ENCODE data around the gene GCN1.

The GCN1 gene

GRCh38 chr12:120181991-120182631 is 12.4 kb downstream of the GCN1 start:
- no peak for DNase-seq (ENCODE audit: low read depth in 2 of 2)

- DNase-seq (ENCODE audit: low read depth in 2 of 2), result no peak
Observed at GRCh38 chr12:120180975-120181374, 13.5 kb downstream of the GCN1 start.

GRCh38 chr12:120175537-120175936 is 19.0 kb downstream of the GCN1 start:
- no peak for DNase-seq (ENCODE audit: low read depth in 2 of 2)

GRCh38 chr12:120175062-120175461 is 19.5 kb downstream of the GCN1 start:
- no peak for DNase-seq (ENCODE audit: low read depth in 2 of 2)

- no peak for DNase-seq (ENCODE audit: low read depth in 2 of 2)
Observed at GRCh38 chr12:120172053-120172452, 22.5 kb downstream of the GCN1 start.

- DNase-seq (ENCODE audit: low read depth in 2 of 2), result no peak
Observed at GRCh38 chr12:120170631-120171030, 23.9 kb downstream of the GCN1 start.

GRCh38 chr12:120169946-120170345 is 24.6 kb downstream of the GCN1 start:
- DNase-seq (ENCODE audit: low read depth in 2 of 2), result no peak

- no peak for DNase-seq (ENCODE audit: low read depth in 2 of 2)
Observed at GRCh38 chr12:120168337-120168736, 26.2 kb downstream of the GCN1 start.

- DNase-seq (ENCODE audit: low read depth in 2 of 2), result no peak
Observed at GRCh38 chr12:120167529-120168095, 26.9 kb downstream of the GCN1 start.

- DNase-seq (ENCODE audit: low read depth in 2 of 2), result no peak
Observed at GRCh38 chr12:120164293-120164692, 30.2 kb downstream of the GCN1 start.

- no peak for DNase-seq (ENCODE audit: low read depth in 2 of 2)
Observed at GRCh38 chr12:120162763-120163162, 31.8 kb downstream of the GCN1 start.

GRCh38 chr12:120161852-120162251 is 32.7 kb downstream of the GCN1 start:
- DNase-seq (ENCODE audit: low read depth in 2 of 2), result no peak

GRCh38 chr12:120159509-120160237 is 34.8 kb downstream of the GCN1 start:
- no peak for DNase-seq (ENCODE audit: low read depth in 2 of 2)

GRCh38 chr12:120158351-120158750 is 36.2 kb downstream of the GCN1 start:
- DNase-seq (ENCODE audit: low read depth in 2 of 2), result no peak

- DNase-seq (ENCODE audit: low read depth in 2 of 2), result no peak
Observed at GRCh38 chr12:120157678-120158077, 36.8 kb downstream of the GCN1 start.

- DNase-seq (ENCODE audit: low read depth in 2 of 2), result no peak
Observed at GRCh38 chr12:120156315-120157259, 37.9 kb downstream of the GCN1 start.

- DNase-seq (ENCODE audit: low read depth in 2 of 2), result no peak
Observed at GRCh38 chr12:120155072-120155471, 39.4 kb downstream of the GCN1 start.

GRCh38 chr12:120150919-120151525 is 43.5 kb downstream of the GCN1 start:
- no peak for DNase-seq (ENCODE audit: low read depth in 2 of 2)

- no peak for DNase-seq (ENCODE audit: low read depth in 2 of 2)
Observed at GRCh38 chr12:120148011-120148410, 46.5 kb downstream of the GCN1 start.

GRCh38 chr12:120145164-120145563 is 49.4 kb downstream of the GCN1 start:
- DNase-seq (ENCODE audit: low read depth in 2 of 2), result no peak

GRCh38 chr12:120144215-120144614 is 50.3 kb downstream of the GCN1 start:
- DNase-seq (ENCODE audit: low read depth in 2 of 2), result no peak
